Esophagus squamous epithelium (tissue), 4 donors: ENCODE results near the gene NIPSNAP3A.

Source experiments
- CTCF ChIP-seq, 6 experiments: fragments of 450-650 bp in 4 of 6; fragments of 200-600 bp in 2 of 6; sonication (generic) in 2 of 6; IDR thresholded peaks; one replicate each; pipeline ENCODE4 v1.5.1; 2016 to 2019; ENCODE audit warnings: antibody characterized with exemption in 6 of 6, mild to moderate bottlenecking in 4 of 6, moderate library complexity in 4 of 6
- POLR2A ChIP-seq, 4 donors: fragments of 450-650 bp; IDR thresholded peaks; one replicate each; pipeline ENCODE4 v1.6.1; 2017; ENCODE audit warnings: antibody characterized with exemption in 4 of 4, mild to moderate bottlenecking in 4 of 4, moderate library complexity in 3 of 4

- TF ChIP-seq POLR2A (IDR thresholded peaks at IDR 0.05) = no peak
- no peak for TF ChIP-seq CTCF (IDR thresholded peaks at IDR 0.05)
Observed at GRCh38 chr9:104802906-104803305, 55.4 kb downstream of the NIPSNAP3A start.
